HG02759 (cell line): ENCODE results near the gene L3MBTL1.
A peak's percentile ranks its signal among the peaks of the same experiment; 100 is the strongest.
"Not testable (repeated sequence)": the region's sequence is repeated elsewhere in the genome, so short reads cannot be mapped to it uniquely, and the experiment has no call there.

Source experiments
- ATAC-seq: cut with Tn5 transposase; IDR thresholded peaks from one replicate; pipeline ENCODE4 v1.9.1; 2021; ENCODE audit warnings: mild to moderate bottlenecking, moderate library complexity; ENCODE audit not compliant: unreplicated experiment

Gene L3MBTL1

GRCh38 chr20:43584448-43585136 lies 77.1 kb downstream of the L3MBTL1 start:
- ATAC-seq: no peak

GRCh38 chr20:43586641-43587040 lies 79.1 kb downstream of the L3MBTL1 start:
- no peak for ATAC-seq

GRCh38 chr20:43588526-43588925 lies 81.0 kb downstream of the L3MBTL1 start:
- not testable (repeated sequence) for ATAC-seq

GRCh38 chr20:43590036-43590391 lies 82.5 kb downstream of the L3MBTL1 start:
- no peak for ATAC-seq

DNA sequence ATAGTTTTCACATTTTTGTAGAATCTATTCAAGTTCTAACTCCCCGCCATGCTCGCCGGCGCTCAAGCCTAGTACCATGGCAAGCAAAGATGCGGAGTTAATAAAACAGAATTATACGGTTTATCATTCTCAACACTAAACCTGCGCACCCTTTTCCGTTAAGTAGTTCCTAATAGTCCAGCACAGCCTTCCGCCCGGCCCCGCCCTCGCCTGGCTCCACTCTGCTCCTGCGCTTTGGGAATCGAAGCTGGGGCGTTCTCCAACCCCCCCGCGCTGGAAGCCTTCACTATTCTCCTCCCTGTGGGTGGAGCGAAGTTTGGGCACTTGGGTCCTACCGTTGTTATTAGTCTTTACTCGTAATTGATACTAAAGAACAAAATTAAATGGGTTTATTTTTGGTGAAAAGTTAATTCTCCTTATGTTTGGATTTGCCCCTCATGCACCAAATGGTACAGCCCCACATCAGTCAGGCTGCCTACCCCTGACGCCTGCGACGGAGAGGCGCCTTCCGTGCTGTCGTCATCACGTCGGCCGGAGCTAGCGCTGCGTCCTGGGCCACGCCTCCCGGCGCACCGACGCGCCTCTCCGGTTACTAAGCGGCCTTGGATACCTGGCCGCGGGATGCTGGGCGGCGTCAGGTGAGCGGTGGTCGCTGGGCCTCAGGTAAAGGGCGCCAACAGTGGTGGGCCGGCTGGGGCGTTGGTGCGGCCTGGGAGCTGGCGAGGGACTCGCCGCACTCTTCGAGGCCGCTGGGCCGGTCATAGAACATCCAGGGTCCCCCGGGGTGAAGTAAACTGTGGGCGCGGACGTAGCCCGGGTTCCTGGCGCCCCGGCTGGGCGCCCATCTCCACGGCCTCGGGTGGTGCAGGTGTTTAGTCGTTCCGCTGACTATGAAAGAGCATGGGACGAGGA lies 83.2 kb downstream of the L3MBTL1 start, which contains the start of gene IFT52:
Gene IFT52 (plus strand): TSS at position 546 of the 912 bp plus-strand sequence. CDS start 3,762 bp downstream, outside the sequence.
- ATAC-seq: peak; percentile 98
